ENCODE results near the gene SPATA32. TPM values are rescaled to one million over a fixed set of nuclear protein-coding genes. Genes with fewer than 3 reads are reported as not detected.

SPATA32 gene
- polyA plus RNA-seq, 2 donors: not detected

DNA sequence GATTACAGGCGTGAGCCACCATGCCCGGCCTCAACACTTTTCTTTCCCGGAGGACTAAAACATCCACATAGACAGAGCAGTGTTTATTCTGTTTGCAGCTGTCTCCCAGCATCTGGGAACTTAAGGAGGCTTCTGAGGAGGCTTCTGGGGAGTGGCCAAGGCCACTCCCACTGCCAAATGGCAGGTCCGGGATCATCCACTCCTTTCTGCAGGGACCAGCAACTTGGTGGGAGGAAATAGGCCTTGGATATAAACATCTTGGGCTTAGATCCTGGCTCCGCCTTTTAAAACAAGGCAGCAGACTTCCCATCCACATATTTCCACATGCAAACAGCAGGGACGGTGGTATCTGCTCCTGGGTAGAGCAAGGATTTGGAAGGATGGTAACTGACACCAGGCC lies 14.1 kb upstream of the SPATA32 start:
- H3K27ac ChIP-seq (ENCODE audit: low read depth in 2 of 2, low read length in 1 of 2): peak overlapping the region in 1 of 2 donors; percentile 20
- no peaks in the 10 kb centered on the region for H3K27me3 ChIP-seq (ENCODE audit: control insufficient read depth in 1 of 2, insufficient read depth in 2 of 2, low read length in 2 of 2)
- H3K36me3 ChIP-seq (ENCODE audit: control insufficient read depth in 2 of 2, insufficient read depth in 2 of 2, low read length in 1 of 2): peaks cover 15 to 24% of the 10 kb centered on the region in 2 donors
- WGBS, 2 donors: 54 to 63% methylated on average over 6 of the region's 6 CpGs
- no peaks in the 10 kb centered on the region for H3K4me1 ChIP-seq (ENCODE audit: control insufficient read depth in 2 of 2, insufficient read depth in 2 of 2, low read length in 1 of 2)
- no peaks in the 10 kb centered on the region for H3K9me3 ChIP-seq (ENCODE audit: control insufficient read depth in 2 of 2, insufficient read depth in 1 of 2, low read depth in 1 of 2, low read length in 1 of 2)
- H3K4me3 ChIP-seq (ENCODE audit: low read depth in 1 of 2, low read length in 2 of 2): no peak overlapping the region

DNA sequence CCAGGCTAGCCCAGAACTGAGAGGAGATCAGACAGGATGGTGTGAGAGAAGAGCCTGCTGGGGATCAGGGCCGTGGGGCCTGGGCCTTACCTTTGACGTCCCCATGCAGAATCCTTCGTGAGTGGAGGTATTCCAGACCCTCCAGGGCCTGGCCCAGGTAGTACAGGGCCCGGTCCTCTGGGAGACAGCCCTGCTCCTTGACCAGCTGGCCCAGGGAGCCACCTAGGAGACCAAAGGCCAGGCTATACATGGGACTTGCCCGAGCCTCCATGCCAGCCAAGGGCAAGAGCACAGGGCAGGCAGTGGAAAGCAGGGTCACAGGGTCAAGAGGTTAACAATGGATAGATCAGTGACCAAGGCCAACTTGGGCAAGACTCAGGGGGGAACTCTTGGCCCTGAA lies 12.1 kb upstream of the SPATA32 start:
- no peak overlapping the region for H3K27ac ChIP-seq (ENCODE audit: low read depth in 2 of 2, low read length in 1 of 2)
- no peak overlapping the region for H3K4me3 ChIP-seq (ENCODE audit: low read depth in 1 of 2, low read length in 2 of 2)
- 84 to 87% methylated on average over 5 of the region's 5 CpGs for WGBS, 2 donors
- H3K9me3 ChIP-seq (ENCODE audit: control insufficient read depth in 2 of 2, insufficient read depth in 1 of 2, low read depth in 1 of 2, low read length in 1 of 2): no peaks in the 10 kb centered on the region
- H3K36me3 ChIP-seq (ENCODE audit: control insufficient read depth in 2 of 2, insufficient read depth in 2 of 2, low read length in 1 of 2): peaks cover 31 to 37% of the 10 kb centered on the region in 2 donors
- H3K27me3 ChIP-seq (ENCODE audit: control insufficient read depth in 1 of 2, insufficient read depth in 2 of 2, low read length in 2 of 2): no peaks in the 10 kb centered on the region
- no peaks in the 10 kb centered on the region for H3K4me1 ChIP-seq (ENCODE audit: control insufficient read depth in 2 of 2, insufficient read depth in 2 of 2, low read length in 1 of 2)

DNA sequence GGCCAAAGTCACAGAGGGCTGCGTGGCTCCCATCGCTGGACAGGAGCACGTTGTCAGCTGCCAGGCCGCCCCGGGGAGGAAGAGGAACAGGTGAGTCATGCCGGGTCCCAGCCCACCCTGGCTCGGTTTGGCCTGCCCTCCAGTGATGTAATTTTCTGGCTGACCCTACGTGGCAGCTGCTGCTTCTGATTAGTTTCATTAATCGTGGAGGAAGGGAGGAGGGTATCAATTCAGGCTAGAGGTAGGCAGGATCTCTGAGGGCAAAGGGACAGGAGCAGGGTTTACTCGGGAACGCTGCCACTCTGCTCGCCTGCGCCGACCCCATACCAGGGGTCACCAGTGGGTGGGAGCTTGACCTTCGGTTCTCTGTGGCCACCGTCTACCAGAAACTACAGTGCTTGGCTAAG lies 11.7 kb upstream of the SPATA32 start:
- Histone ChIP-seq H3K4me3 (ENCODE audit: low read depth in 1 of 2, low read length in 2 of 2) (no peak overlapping the region), H3K27ac (ENCODE audit: low read depth in 2 of 2, low read length in 1 of 2) (no peak overlapping the region), H3K36me3 (ENCODE audit: control insufficient read depth in 2 of 2, insufficient read depth in 2 of 2, low read length in 1 of 2) (peaks cover 31 to 39% of the 10 kb centered on the region in 2 donors), H3K4me1 (ENCODE audit: control insufficient read depth in 2 of 2, insufficient read depth in 2 of 2, low read length in 1 of 2) (no peaks in the 10 kb centered on the region), H3K27me3 (ENCODE audit: control insufficient read depth in 1 of 2, insufficient read depth in 2 of 2, low read length in 2 of 2) (no peaks in the 10 kb centered on the region), H3K9me3 (ENCODE audit: control insufficient read depth in 2 of 2, insufficient read depth in 1 of 2, low read depth in 1 of 2, low read length in 1 of 2) (no peaks in the 10 kb centered on the region)
- WGBS, 2 donors: 64 to 75% methylated on average over 16 of the region's 16 CpGs

DNA sequence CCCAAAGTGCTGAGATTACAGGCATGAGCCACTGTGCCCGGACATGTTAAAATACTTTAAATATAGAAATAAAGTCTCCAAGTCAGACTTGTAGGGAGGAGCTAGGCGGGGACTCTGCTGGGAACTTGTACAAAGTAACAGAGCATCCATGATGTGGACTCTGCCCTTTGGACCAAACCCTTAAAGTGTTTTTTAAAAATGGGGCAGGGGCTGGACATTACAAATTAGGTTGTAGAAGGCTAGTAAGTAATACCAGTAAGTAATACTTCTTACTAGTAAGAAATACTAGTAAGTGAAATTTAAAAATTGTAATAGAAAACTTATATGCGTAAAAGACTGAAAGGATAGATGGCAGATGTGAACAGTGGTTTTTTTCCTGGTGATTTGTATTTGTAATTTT lies 9.7 kb upstream of the SPATA32 start:
- Histone ChIP-seq H3K4me3 (ENCODE audit: low read depth in 1 of 2, low read length in 2 of 2) (no peak overlapping the region), H3K27ac (ENCODE audit: low read depth in 2 of 2, low read length in 1 of 2) (no peak overlapping the region), H3K36me3 (ENCODE audit: control insufficient read depth in 2 of 2, insufficient read depth in 2 of 2, low read length in 1 of 2) (peaks cover 36 to 55% of the 10 kb centered on the region in 2 donors), H3K9me3 (ENCODE audit: control insufficient read depth in 2 of 2, insufficient read depth in 1 of 2, low read depth in 1 of 2, low read length in 1 of 2) (no peaks in the 10 kb centered on the region), H3K4me1 (ENCODE audit: control insufficient read depth in 2 of 2, insufficient read depth in 2 of 2, low read length in 1 of 2) (no peaks in the 10 kb centered on the region), H3K27me3 (ENCODE audit: control insufficient read depth in 1 of 2, insufficient read depth in 2 of 2, low read length in 2 of 2) (no peaks in the 10 kb centered on the region)
- 79 to 86% methylated on average over 3 of the region's 3 CpGs for WGBS, 2 donors

DNA sequence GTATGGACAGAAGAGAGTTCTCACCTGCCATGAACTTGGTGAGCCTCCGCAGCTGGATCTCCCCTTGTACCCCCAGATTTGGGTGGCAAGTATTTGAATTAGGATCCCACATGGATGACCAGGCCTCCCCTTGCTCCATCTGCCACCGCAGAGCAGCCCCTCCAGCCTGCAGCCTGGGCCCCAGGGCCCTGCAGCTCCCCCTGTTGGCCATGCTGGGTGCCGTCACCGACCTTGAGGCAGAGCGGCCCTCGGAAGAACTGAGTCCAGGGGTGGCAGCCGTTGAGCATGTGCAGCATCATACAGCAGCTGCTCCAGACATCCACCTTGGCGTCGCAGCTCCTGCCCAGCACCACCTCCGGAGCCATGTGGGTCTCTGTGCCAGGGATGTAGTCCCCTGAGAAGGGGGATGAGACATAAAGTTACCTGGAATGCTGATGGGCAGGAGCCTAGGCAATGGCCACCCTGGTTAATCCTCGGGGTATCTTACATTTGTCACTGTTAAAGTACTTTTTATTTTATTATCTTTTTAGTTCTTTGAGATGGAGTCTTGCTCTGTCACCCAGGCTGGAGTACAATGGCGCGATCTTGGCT lies 9.0 kb upstream of the SPATA32 start:
- H3K9me3 ChIP-seq (ENCODE audit: control insufficient read depth in 2 of 2, insufficient read depth in 1 of 2, low read depth in 1 of 2, low read length in 1 of 2): no peaks in the 10 kb centered on the region
- peaks cover 42 to 59% of the 10 kb centered on the region in 2 donors for H3K36me3 ChIP-seq (ENCODE audit: control insufficient read depth in 2 of 2, insufficient read depth in 2 of 2, low read length in 1 of 2)
- H3K27me3 ChIP-seq (ENCODE audit: control insufficient read depth in 1 of 2, insufficient read depth in 2 of 2, low read length in 2 of 2): no peaks in the 10 kb centered on the region
- no peak overlapping the region for H3K27ac ChIP-seq (ENCODE audit: low read depth in 2 of 2, low read length in 1 of 2)
- 79% methylated on average over 13 of the region's 13 CpGs for WGBS, 2 donors
- H3K4me1 ChIP-seq (ENCODE audit: control insufficient read depth in 2 of 2, insufficient read depth in 2 of 2, low read length in 1 of 2): no peaks in the 10 kb centered on the region
- no peak overlapping the region for H3K4me3 ChIP-seq (ENCODE audit: low read depth in 1 of 2, low read length in 2 of 2)

DNA sequence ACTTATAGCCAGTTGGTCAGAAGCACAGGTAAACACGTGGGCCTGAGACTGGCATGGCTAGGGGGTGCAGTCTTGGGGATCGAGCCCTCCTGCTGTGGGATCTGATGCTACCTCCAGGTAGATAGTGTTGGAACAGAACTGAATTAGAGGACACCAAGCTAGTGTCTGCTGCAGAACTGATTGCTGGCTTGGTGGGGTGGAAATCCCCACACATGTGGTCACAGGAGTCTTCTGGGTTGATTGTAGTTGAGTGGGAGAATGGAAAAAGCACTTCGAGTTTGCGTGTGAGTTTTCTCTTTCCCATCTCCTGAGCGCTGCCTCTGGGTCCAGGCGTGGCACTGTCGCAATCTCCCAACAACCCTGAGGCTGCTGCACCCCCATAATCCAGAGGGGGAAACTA lies 8.0 kb upstream of the SPATA32 start:
- H3K4me3 ChIP-seq (ENCODE audit: low read depth in 1 of 2, low read length in 2 of 2): no peak overlapping the region
- H3K4me1 ChIP-seq (ENCODE audit: control insufficient read depth in 2 of 2, insufficient read depth in 2 of 2, low read length in 1 of 2): no peaks in the 10 kb centered on the region
- peaks cover 47 to 60% of the 10 kb centered on the region in 2 donors for H3K36me3 ChIP-seq (ENCODE audit: control insufficient read depth in 2 of 2, insufficient read depth in 2 of 2, low read length in 1 of 2)
- no peaks in the 10 kb centered on the region for H3K27me3 ChIP-seq (ENCODE audit: control insufficient read depth in 1 of 2, insufficient read depth in 2 of 2, low read length in 2 of 2)
- no peaks in the 10 kb centered on the region for H3K9me3 ChIP-seq (ENCODE audit: control insufficient read depth in 2 of 2, insufficient read depth in 1 of 2, low read depth in 1 of 2, low read length in 1 of 2)
- no peak overlapping the region for H3K27ac ChIP-seq (ENCODE audit: low read depth in 2 of 2, low read length in 1 of 2)
- WGBS, 2 donors: 81 to 88% methylated on average over 7 of the region's 7 CpGs

DNA sequence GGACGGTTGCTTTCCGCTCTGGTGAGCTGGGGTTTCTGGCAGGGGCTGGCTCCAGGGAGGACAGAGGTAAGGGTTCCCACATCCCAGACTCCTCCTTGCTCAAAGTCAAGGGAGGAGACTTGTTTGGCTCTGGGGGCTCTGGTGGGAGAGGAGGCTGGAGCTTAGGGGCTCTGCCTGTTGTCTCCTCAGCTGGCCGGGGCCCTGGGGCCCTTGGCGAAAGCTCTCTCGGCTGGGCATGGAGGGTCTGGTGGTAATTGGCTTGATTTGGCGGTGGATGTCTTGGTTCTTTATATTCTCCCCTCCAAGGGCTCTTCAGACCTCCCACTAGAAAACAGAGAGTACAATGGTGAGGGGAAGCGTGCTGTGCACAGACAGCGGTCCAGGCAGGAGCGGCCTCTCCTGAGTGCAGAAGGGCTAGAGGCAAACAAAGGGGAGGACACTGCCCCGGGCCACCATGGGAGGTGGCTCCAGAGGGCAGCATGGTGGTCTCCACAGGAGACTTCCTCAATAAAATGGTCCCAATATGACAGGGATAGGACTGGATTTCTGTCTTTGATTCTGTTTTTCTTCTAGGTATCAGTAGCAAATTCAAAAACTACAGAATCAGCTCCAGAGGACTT lies 5.7 kb upstream of the SPATA32 start:
- H3K27ac ChIP-seq (ENCODE audit: low read depth in 2 of 2, low read length in 1 of 2): no peak overlapping the region
- no peak overlapping the region for H3K4me3 ChIP-seq (ENCODE audit: low read depth in 1 of 2, low read length in 2 of 2)
- H3K36me3 ChIP-seq (ENCODE audit: control insufficient read depth in 2 of 2, insufficient read depth in 2 of 2, low read length in 1 of 2): peaks cover 38 to 59% of the 10 kb centered on the region in 2 donors
- peaks cover 4 to 6% of the 10 kb centered on the region in 2 donors for H3K4me1 ChIP-seq (ENCODE audit: control insufficient read depth in 2 of 2, insufficient read depth in 2 of 2, low read length in 1 of 2)
- no peaks in the 10 kb centered on the region for H3K27me3 ChIP-seq (ENCODE audit: control insufficient read depth in 1 of 2, insufficient read depth in 2 of 2, low read length in 2 of 2)
- H3K9me3 ChIP-seq (ENCODE audit: control insufficient read depth in 2 of 2, insufficient read depth in 1 of 2, low read depth in 1 of 2, low read length in 1 of 2): no peaks in the 10 kb centered on the region
- WGBS, 2 donors: 95% methylated on average over 10 of the region's 10 CpGs

DNA sequence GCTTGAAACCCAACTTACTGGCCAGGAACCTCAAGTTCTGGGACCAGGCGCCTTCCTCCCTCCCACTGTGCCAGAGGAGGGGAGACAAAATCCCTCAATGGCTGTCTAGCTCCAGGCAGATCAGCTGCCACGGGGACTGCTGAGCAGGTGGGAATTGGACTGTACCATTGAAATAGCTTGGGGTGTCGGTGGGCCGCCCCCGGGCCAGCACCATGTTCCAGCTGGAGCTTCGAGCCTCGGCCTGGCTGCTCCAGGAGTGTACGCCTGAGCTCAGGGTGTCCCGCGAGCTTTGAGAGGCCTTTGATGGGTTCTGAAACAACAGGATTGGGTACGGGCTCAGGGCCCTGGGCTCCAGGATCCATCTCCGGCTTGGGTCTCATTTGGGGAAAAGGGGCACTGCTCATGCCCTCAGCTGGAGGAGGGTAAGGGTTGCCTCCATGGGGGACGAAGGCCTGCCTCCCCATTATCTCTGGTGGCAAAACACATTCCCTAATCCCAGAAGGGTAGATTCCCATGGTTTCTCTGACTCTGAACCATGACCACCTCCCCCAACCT lies 4.6 kb upstream of the SPATA32 start:
- Histone ChIP-seq H3K4me1 (ENCODE audit: control insufficient read depth in 2 of 2, insufficient read depth in 2 of 2, low read length in 1 of 2) (peaks cover 9 to 11% of the 10 kb centered on the region in 2 donors), H3K4me3 (ENCODE audit: low read depth in 1 of 2, low read length in 2 of 2) (no peak overlapping the region), H3K36me3 (ENCODE audit: control insufficient read depth in 2 of 2, insufficient read depth in 2 of 2, low read length in 1 of 2) (peaks cover 38 to 58% of the 10 kb centered on the region in 2 donors), H3K27ac (ENCODE audit: low read depth in 2 of 2, low read length in 1 of 2) (no peak overlapping the region), H3K27me3 (ENCODE audit: control insufficient read depth in 1 of 2, insufficient read depth in 2 of 2, low read length in 2 of 2) (no peaks in the 10 kb centered on the region), H3K9me3 (ENCODE audit: control insufficient read depth in 2 of 2, insufficient read depth in 1 of 2, low read depth in 1 of 2, low read length in 1 of 2) (no peaks in the 10 kb centered on the region)
- WGBS, 2 donors: 91% methylated on average over 13 of the region's 13 CpGs

DNA sequence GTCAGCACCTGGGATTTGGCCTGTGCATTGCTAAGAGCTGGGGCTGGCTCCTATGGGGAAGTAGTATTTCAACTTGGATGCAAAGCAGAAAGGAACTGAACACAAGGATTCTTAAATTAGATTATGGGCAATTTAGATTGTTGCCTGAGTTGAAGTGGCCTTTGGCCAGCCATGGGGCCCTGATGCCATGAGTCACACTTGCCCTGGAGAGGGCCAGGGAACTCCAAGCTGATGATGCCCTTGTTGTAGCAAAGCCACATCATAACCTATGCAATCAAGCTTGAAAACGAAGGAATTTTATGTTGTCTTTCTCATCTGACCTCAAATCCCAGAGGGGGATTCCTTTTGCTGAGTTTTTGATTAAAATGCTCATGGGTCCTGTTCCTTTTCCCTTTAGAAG lies 3.9 kb upstream of the SPATA32 start:
- H3K27ac ChIP-seq (ENCODE audit: low read depth in 2 of 2, low read length in 1 of 2): no peak overlapping the region
- no peaks in the 10 kb centered on the region for H3K9me3 ChIP-seq (ENCODE audit: control insufficient read depth in 2 of 2, insufficient read depth in 1 of 2, low read depth in 1 of 2, low read length in 1 of 2)
- H3K27me3 ChIP-seq (ENCODE audit: control insufficient read depth in 1 of 2, insufficient read depth in 2 of 2, low read length in 2 of 2): no peaks in the 10 kb centered on the region
- H3K4me3 ChIP-seq (ENCODE audit: low read depth in 1 of 2, low read length in 2 of 2): no peak overlapping the region
- H3K4me1 ChIP-seq (ENCODE audit: control insufficient read depth in 2 of 2, insufficient read depth in 2 of 2, low read length in 1 of 2): peaks cover 9 to 11% of the 10 kb centered on the region in 2 donors
- peaks cover 36 to 55% of the 10 kb centered on the region in 2 donors for H3K36me3 ChIP-seq (ENCODE audit: control insufficient read depth in 2 of 2, insufficient read depth in 2 of 2, low read length in 1 of 2)
- WGBS, 2 donors: 47 to 48% methylated on average over 1 of the region's 1 CpG

DNA sequence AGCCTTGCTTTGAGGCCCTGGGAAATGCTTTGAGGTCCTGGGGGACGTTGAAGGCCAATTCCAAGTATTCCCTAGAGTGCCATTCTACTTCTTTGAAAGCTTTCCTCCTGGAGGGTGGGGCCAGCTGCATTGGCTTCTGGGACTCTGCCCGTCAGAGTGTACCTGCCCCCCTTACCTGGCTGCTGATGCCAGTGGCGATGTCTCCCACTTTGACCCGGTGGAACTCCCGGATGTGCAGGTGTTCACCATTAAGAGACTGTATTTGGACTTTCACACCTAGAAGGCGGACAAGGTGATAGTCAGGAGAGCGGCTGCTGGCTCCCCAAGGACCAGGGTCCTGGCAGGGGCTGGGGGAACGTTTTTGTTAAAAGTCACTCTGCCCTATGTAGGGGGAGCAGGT lies 3.1 kb upstream of the SPATA32 start:
- peaks cover 9 to 11% of the 10 kb centered on the region in 2 donors for H3K4me1 ChIP-seq (ENCODE audit: control insufficient read depth in 2 of 2, insufficient read depth in 2 of 2, low read length in 1 of 2)
- no peak overlapping the region for H3K27ac ChIP-seq (ENCODE audit: low read depth in 2 of 2, low read length in 1 of 2)
- H3K36me3 ChIP-seq (ENCODE audit: control insufficient read depth in 2 of 2, insufficient read depth in 2 of 2, low read length in 1 of 2): peaks cover 28 to 47% of the 10 kb centered on the region in 2 donors
- WGBS, 2 donors: 68 to 79% methylated on average over 8 of the region's 8 CpGs
- no peaks in the 10 kb centered on the region for H3K9me3 ChIP-seq (ENCODE audit: control insufficient read depth in 2 of 2, insufficient read depth in 1 of 2, low read depth in 1 of 2, low read length in 1 of 2)
- H3K27me3 ChIP-seq (ENCODE audit: control insufficient read depth in 1 of 2, insufficient read depth in 2 of 2, low read length in 2 of 2): no peaks in the 10 kb centered on the region
- H3K4me3 ChIP-seq (ENCODE audit: low read depth in 1 of 2, low read length in 2 of 2): no peak overlapping the region
